A549 (cell line): ENCODE data around the gene LHFPL2.

Source experiments
- KDM1A ChIP-seq: fragments of 200-600 bp; sonication (generic); IDR thresholded peaks from 2 replicates; pipeline ENCODE4 v1.6.1; 2016; ENCODE audit warnings: low read depth, mild to moderate bottlenecking
- POLR2A ChIP-seq: IDR thresholded peaks from 2 replicates; pipeline ENCODE4 v1.6.1; 2012; ENCODE audit warnings: mild to moderate bottlenecking, low read length
- SREBF2 ChIP-seq: fragments of 450-650 bp; IDR thresholded peaks from 2 replicates; pipeline ENCODE4 v1.6.1; 2014; ENCODE audit warnings: mild to moderate bottlenecking, moderate library complexity
- TF ChIP-seq, protein P1 (sequence below): fragments of 200-600 bp; sonication (generic); IDR thresholded peaks from 2 replicates; pipeline ENCODE4 v1.6.1; 2016; ENCODE audit warnings: antibody characterized with exemption, mild to moderate bottlenecking, moderate library complexity
- TF ChIP-seq, protein P2 (sequence below): fragments of >200 bp; sonication (Bioruptor Twin); formaldehyde crosslinking; IDR thresholded peaks from 3 replicates; pipeline ENCODE4 v1.5.1; 2016
- TF ChIP-seq, protein P3 (sequence below): IDR thresholded peaks from 2 replicates; pipeline ENCODE4 v1.6.1; 2012

DNA sequence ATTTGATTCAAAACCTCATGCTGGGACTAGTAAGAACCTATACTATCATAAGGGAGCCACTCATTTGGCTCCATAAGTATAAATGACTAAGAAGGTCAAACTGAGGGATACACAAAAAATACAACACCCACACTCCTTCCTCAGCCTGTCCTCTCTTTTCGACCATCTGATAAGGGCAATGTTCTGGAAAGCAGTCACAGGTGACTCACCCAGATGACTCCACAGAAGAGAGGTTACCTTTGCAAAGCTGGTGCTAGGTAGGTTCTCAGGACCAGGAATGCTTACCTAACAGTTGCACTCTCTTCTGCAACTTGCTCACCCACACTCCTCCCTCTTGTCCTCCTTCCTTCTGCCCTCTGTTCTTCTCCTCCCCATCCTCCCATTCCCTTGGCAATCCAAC is 32.9 kb downstream of the LHFPL2 start:
- TF ChIP-seq SREBF2, result no peak
- TF ChIP-seq KDM1A, result no peak
- TF ChIP-seq, protein P1, sequence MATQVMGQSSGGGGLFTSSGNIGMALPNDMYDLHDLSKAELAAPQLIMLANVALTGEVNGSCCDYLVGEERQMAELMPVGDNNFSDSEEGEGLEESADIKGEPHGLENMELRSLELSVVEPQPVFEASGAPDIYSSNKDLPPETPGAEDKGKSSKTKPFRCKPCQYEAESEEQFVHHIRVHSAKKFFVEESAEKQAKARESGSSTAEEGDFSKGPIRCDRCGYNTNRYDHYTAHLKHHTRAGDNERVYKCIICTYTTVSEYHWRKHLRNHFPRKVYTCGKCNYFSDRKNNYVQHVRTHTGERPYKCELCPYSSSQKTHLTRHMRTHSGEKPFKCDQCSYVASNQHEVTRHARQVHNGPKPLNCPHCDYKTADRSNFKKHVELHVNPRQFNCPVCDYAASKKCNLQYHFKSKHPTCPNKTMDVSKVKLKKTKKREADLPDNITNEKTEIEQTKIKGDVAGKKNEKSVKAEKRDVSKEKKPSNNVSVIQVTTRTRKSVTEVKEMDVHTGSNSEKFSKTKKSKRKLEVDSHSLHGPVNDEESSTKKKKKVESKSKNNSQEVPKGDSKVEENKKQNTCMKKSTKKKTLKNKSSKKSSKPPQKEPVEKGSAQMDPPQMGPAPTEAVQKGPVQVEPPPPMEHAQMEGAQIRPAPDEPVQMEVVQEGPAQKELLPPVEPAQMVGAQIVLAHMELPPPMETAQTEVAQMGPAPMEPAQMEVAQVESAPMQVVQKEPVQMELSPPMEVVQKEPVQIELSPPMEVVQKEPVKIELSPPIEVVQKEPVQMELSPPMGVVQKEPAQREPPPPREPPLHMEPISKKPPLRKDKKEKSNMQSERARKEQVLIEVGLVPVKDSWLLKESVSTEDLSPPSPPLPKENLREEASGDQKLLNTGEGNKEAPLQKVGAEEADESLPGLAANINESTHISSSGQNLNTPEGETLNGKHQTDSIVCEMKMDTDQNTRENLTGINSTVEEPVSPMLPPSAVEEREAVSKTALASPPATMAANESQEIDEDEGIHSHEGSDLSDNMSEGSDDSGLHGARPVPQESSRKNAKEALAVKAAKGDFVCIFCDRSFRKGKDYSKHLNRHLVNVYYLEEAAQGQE, result no peak
- TF ChIP-seq, protein P2, sequence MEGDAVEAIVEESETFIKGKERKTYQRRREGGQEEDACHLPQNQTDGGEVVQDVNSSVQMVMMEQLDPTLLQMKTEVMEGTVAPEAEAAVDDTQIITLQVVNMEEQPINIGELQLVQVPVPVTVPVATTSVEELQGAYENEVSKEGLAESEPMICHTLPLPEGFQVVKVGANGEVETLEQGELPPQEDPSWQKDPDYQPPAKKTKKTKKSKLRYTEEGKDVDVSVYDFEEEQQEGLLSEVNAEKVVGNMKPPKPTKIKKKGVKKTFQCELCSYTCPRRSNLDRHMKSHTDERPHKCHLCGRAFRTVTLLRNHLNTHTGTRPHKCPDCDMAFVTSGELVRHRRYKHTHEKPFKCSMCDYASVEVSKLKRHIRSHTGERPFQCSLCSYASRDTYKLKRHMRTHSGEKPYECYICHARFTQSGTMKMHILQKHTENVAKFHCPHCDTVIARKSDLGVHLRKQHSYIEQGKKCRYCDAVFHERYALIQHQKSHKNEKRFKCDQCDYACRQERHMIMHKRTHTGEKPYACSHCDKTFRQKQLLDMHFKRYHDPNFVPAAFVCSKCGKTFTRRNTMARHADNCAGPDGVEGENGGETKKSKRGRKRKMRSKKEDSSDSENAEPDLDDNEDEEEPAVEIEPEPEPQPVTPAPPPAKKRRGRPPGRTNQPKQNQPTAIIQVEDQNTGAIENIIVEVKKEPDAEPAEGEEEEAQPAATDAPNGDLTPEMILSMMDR, result no peak
- TF ChIP-seq, protein P3, sequence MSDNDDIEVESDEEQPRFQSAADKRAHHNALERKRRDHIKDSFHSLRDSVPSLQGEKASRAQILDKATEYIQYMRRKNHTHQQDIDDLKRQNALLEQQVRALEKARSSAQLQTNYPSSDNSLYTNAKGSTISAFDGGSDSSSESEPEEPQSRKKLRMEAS, result no peak
- no peak for TF ChIP-seq POLR2A
